Loucy (cell line): ENCODE data around the gene DSG1.

Experiments
- CTCF ChIP-seq: fragments of 200-600 bp; sonication (generic); conservative IDR thresholded peaks from 2 replicates; pipeline ENCODE4 v1.5.1; 2014; ENCODE audit warnings: mild to moderate bottlenecking, antibody characterized with exemption, low read length
- EZH2phosphoT487 ChIP-seq: fragments of 200-600 bp; IDR thresholded peaks from 2 replicates; pipeline ENCODE4 v1.6.1; 2018; ENCODE audit warnings: antibody characterized with exemption, mild to moderate bottlenecking, moderate library complexity, borderline replicate concordance

- TF ChIP-seq CTCF, result no peak
- TF ChIP-seq EZH2phosphoT487, result no peak
Observed at GRCh38 chr18:31269566-31269965, 48.4 kb upstream of the DSG1 start.
